Measurements from ENCODE around the gene SMPD4. TPM values are rescaled to one million over a fixed set of nuclear protein-coding genes. Genes with fewer than 3 reads are reported as not detected.
"Not testable (repeated sequence)": the region's sequence is repeated elsewhere in the genome, so short reads cannot be mapped to it uniquely, and the experiment has no call there.

Gene SMPD4
- total and polyA plus RNA-seq, 2 donors (not counting 1 experiment from before 2014, with no cell fraction given), result 11.2 to 22.3 TPM

DNA sequence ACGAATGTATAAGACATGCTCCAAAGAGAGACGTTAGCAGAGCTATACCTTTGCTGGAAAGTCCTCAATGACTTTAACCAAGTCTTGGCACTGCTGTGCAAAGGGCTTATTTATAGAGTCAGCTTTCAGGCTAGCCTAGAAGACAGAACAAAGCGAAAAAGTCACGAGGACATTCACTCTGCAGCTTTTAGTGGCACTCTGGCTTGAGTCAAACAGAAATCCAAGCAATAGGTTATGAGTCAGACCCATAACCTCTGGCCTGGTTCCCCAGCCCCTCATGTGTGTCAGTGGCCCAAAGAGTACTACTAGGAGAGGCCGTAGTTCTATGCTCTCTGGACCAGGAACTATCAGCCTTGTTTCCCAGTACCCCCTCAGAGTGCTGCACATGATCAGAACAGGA, 6.5 kb downstream of the SMPD4 start:
- not testable (repeated sequence) for H3K4me1 ChIP-seq (ENCODE audit: control insufficient read depth, extremely low read depth, insufficient read depth, low read length); H3K4me2 ChIP-seq (ENCODE audit: extremely low read depth, insufficient read depth, low read length); H4K20me1 ChIP-seq (ENCODE audit: control insufficient read depth, extremely low read depth, insufficient read depth, low read length); H3K4me3 ChIP-seq (replicated peaks in 1 of 4; ENCODE audit: control extremely low read depth in 1 of 4, insufficient read depth in 1 of 4, low read depth in 3 of 4, low read length in 4 of 4); H3K27me3 ChIP-seq (ENCODE audit: control insufficient read depth, insufficient read depth, low read length); H3K36me3 ChIP-seq (ENCODE audit: control insufficient read depth, insufficient read depth, low read length); H3K9me3 ChIP-seq (ENCODE audit: control insufficient read depth, insufficient read depth, low read depth, low read length); H3K27ac ChIP-seq (ENCODE audit: insufficient read depth, low read length); H3K9ac ChIP-seq (ENCODE audit: insufficient read depth, low read length); H2AFZ ChIP-seq (ENCODE audit: low read length); DNase-seq (ENCODE audit: low read depth in 2 of 2)
- peaks cover 28% of the 10 kb centered on the region for H3K79me2 ChIP-seq (ENCODE audit: control insufficient read depth, insufficient read depth, low read length)

- H2AFZ ChIP-seq (ENCODE audit: low read length), result no peak overlapping the region
- TF ChIP-seq EZH2 (IDR thresholded peaks at IDR 0.05; ENCODE audit: low read length, missing control alignments) (no peak), CTCF (conservative IDR thresholded peaks at IDR 0.05 in 1 of 2, IDR thresholded peaks at IDR 0.05 in 1 of 2; ENCODE audit: low read depth in 1 of 2, low read length in 2 of 2) (no peak)
- no peaks in the 10 kb centered on the region for H3K27me3 ChIP-seq (ENCODE audit: control insufficient read depth, insufficient read depth, low read length)
- no peak for DNase-seq (ENCODE audit: low read depth in 2 of 2)
- H3K27ac ChIP-seq (ENCODE audit: insufficient read depth, low read length), result no peak overlapping the region
- H3K9me3 ChIP-seq (ENCODE audit: control insufficient read depth, insufficient read depth, low read depth, low read length), result no peaks in the 10 kb centered on the region
- H3K4me3 ChIP-seq (replicated peaks in 1 of 4; ENCODE audit: control extremely low read depth in 1 of 4, insufficient read depth in 1 of 4, low read depth in 3 of 4, low read length in 4 of 4), result no peak overlapping the region
- H3K36me3 ChIP-seq (ENCODE audit: control insufficient read depth, insufficient read depth, low read length), result peaks cover 5% of the 10 kb centered on the region
- H3K79me2 ChIP-seq (ENCODE audit: control insufficient read depth, insufficient read depth, low read length), result no peaks in the 10 kb centered on the region
- H3K9ac ChIP-seq (ENCODE audit: insufficient read depth, low read length), result no peak overlapping the region
- H3K4me1 ChIP-seq (ENCODE audit: control insufficient read depth, extremely low read depth, insufficient read depth, low read length), result no peaks in the 10 kb centered on the region
- H4K20me1 ChIP-seq (ENCODE audit: control insufficient read depth, extremely low read depth, insufficient read depth, low read length), result no peaks in the 10 kb centered on the region
- no peak overlapping the region for H3K4me2 ChIP-seq (ENCODE audit: extremely low read depth, insufficient read depth, low read length)
These were observed 11.5 kb downstream of the SMPD4 start for GRCh38 chr2:130169896-130170295.

- not testable (repeated sequence) for DNase-seq (ENCODE audit: low read depth in 2 of 2); H4K20me1 ChIP-seq (ENCODE audit: control insufficient read depth, extremely low read depth, insufficient read depth, low read length); H3K27me3 ChIP-seq (ENCODE audit: control insufficient read depth, insufficient read depth, low read length); H3K9me3 ChIP-seq (ENCODE audit: control insufficient read depth, insufficient read depth, low read depth, low read length); H3K9ac ChIP-seq (ENCODE audit: insufficient read depth, low read length); H3K27ac ChIP-seq (ENCODE audit: insufficient read depth, low read length); H3K36me3 ChIP-seq (ENCODE audit: control insufficient read depth, insufficient read depth, low read length); H3K79me2 ChIP-seq (ENCODE audit: control insufficient read depth, insufficient read depth, low read length); H2AFZ ChIP-seq (ENCODE audit: low read length); H3K4me3 ChIP-seq (replicated peaks in 1 of 4; ENCODE audit: control extremely low read depth in 1 of 4, insufficient read depth in 1 of 4, low read depth in 3 of 4, low read length in 4 of 4); H3K4me1 ChIP-seq (ENCODE audit: control insufficient read depth, extremely low read depth, insufficient read depth, low read length); H3K4me2 ChIP-seq (ENCODE audit: extremely low read depth, insufficient read depth, low read length)
These were observed 12.2 kb downstream of the SMPD4 start for GRCh38 chr2:130169163-130169562.

- not testable (repeated sequence) for H3K4me3 ChIP-seq (replicated peaks in 1 of 4; ENCODE audit: control extremely low read depth in 1 of 4, insufficient read depth in 1 of 4, low read depth in 3 of 4, low read length in 4 of 4); H3K4me1 ChIP-seq (ENCODE audit: control insufficient read depth, extremely low read depth, insufficient read depth, low read length); DNase-seq (ENCODE audit: low read depth in 2 of 2); H4K20me1 ChIP-seq (ENCODE audit: control insufficient read depth, extremely low read depth, insufficient read depth, low read length); H3K36me3 ChIP-seq (ENCODE audit: control insufficient read depth, insufficient read depth, low read length); H2AFZ ChIP-seq (ENCODE audit: low read length); H3K9ac ChIP-seq (ENCODE audit: insufficient read depth, low read length); H3K27ac ChIP-seq (ENCODE audit: insufficient read depth, low read length); H3K9me3 ChIP-seq (ENCODE audit: control insufficient read depth, insufficient read depth, low read depth, low read length); H3K79me2 ChIP-seq (ENCODE audit: control insufficient read depth, insufficient read depth, low read length); H3K4me2 ChIP-seq (ENCODE audit: extremely low read depth, insufficient read depth, low read length); H3K27me3 ChIP-seq (ENCODE audit: control insufficient read depth, insufficient read depth, low read length)
These were observed 14.8 kb downstream of the SMPD4 start for GRCh38 chr2:130166611-130167010.
